Upper lobe of right lung (tissue), 1 donor: Measurements from ENCODE around the gene TEX12. TPM values are rescaled to one million over a fixed set of nuclear protein-coding genes. Genes with fewer than 3 reads are reported as not detected.
"Not testable (repeated sequence)": the region's sequence is repeated elsewhere in the genome, so short reads cannot be mapped to it uniquely, and the experiment has no call there.

ENCODE experiments used
- ATAC-seq: fragments of 200-7000 bp; cut with Tn5 transposase; one replicate; pipeline ENCODE4 v1.9.1; 2020; ENCODE audit warnings: mild to moderate bottlenecking, moderate library complexity
- DNase-seq: peaks from one replicate; pipeline ENCODE4 v3.0.0-alpha.2; 2020
- H3K27ac ChIP-seq: fragments of 200-600 bp; one replicate; pipeline ENCODE4 v1.8.0; 2022
- H3K27me3 ChIP-seq: fragments of 200-600 bp; one replicate; pipeline ENCODE4 v1.8.0; 2022; ENCODE audit warnings: mild to moderate bottlenecking
- H3K36me3 ChIP-seq: fragments of 200-600 bp; one replicate; pipeline ENCODE4 v1.8.0; 2022
- H3K4me1 ChIP-seq: fragments of 200-600 bp; one replicate; pipeline ENCODE4 v1.8.0; 2022
- H3K4me3 ChIP-seq: fragments of 200-600 bp; one replicate; pipeline ENCODE4 v1.8.0; 2022; ENCODE audit warnings: mild to moderate bottlenecking
- H3K9me3 ChIP-seq: fragments of 200-600 bp; one replicate; pipeline ENCODE4 v1.8.0; 2022
- CTCF ChIP-seq: fragments of 200-600 bp; IDR thresholded peaks from one replicate; pipeline ENCODE4 v1.8.0; 2022; ENCODE audit warnings: antibody characterized with exemption
- intact Hi-C: fragments of 100-400 bp; cut with DNase I; formaldehyde crosslinking; loops from one replicate; pipeline ENCODE4 v1.11.0; 2022
- total RNA-seq: library from RNA; stranded (reverse); fragmentation: NEBNext Ultra II Directional; extraction: Animal tissue kit (Norgen Biotek cat#: 25700); gene quantifications from one replicate; pipeline ENCODE4 v1.2.1, GENCODE V29; 2021
- donor health status: DM: no; HTN: yes; CAD: no; lungs with severe emphysema.

Gene TEX12
- total RNA-seq, 1 donor from 2014 or later = not detected

DNA sequence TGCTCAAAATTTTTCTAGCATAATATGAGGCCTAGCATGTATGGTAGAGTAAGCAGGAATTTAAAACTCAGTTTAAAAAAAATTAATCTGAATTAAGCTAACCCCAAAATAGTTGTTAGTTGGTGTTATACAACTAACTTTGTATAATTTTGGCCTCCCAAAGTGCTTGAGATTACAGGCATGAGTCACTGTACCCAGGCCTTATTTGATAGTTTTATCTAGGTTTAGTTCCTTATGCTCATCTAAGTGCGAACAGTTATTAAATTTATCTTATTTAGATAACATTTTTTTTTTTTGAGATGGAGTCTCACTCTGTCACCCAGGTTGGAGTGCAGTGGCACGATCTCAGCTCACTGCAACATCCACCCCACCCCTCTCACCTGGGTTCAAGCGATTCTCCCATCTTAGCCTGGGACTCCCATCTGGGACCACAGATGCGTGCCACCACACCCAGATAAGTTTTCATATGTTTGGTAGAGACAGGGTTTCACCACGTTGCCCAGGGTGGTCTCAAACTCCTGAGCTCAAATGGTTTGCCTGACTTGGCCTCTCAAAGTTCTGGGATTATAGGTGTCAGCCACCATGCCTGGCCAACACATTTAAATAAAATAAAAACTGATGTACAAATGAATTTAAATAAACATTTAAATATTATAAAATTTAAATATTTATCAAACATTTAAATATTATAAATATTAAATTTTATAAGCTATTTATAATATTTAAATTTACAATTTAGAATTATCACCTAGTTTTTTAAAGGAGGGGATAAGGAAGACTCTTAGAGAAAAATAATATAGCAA is 10.8 kb upstream of the TEX12 start:
- H3K27me3 ChIP-seq = no peaks in the 10 kb centered on the region
- peaks cover 15% of the 10 kb centered on the region for H3K4me1 ChIP-seq
- ATAC-seq (no peak), DNase-seq (no peak)
- no peak overlapping the region for H3K27ac ChIP-seq
- H3K9me3 ChIP-seq = no peaks in the 10 kb centered on the region
- H3K4me3 ChIP-seq = no peak overlapping the region
- H3K36me3 ChIP-seq = peaks cover 12% of the 10 kb centered on the region
- TF ChIP-seq CTCF = no peak
- intact Hi-C loops = no loop called here

DNA sequence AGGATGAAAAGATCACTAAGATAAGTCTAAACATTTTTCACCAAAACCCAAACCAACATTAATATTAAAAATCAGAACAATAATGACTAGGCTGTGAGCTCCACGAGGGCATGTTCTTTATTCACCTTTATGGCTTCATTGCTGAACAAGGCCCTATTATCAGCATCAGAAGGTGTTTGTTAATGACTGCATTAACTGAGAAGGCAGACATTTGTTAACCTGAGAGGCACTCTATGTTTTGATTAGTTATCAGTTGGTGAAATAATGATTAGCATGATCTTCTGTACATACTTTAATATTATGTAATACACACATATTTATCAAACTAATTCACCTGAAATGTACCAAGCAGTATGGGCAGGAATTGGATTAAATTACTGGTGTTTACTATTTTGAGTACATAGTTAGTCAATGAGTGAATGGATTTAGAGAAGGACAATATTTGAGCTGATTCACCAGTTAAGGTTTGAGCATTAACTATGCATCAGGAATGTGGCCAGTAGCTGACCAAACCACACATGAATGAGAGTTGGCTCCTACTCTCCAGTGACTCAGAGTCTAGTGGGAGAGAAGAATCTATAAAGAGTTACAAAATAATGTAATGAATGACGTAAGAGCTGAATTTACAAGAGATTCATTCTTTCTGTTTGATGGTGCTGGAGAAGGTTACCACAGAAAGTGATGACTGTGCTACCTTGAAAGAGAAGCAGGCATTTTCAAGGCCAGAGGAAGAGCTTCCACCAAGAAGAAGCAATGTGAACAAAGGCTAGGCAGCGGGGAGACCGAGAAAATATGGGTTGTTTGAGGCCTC is 10.0 kb upstream of the TEX12 start:
- Histone ChIP-seq H3K4me3 (no peak overlapping the region), H3K27ac (no peak overlapping the region), H3K9me3 (no peaks in the 10 kb centered on the region), H3K4me1 (peaks cover 15% of the 10 kb centered on the region), H3K36me3 (peaks cover 10% of the 10 kb centered on the region), H3K27me3 (no peaks in the 10 kb centered on the region)
- no peak for TF ChIP-seq CTCF
- DNase-seq = no peak
- intact Hi-C loops = no loop called here
- ATAC-seq = peak; percentile 88

DNA sequence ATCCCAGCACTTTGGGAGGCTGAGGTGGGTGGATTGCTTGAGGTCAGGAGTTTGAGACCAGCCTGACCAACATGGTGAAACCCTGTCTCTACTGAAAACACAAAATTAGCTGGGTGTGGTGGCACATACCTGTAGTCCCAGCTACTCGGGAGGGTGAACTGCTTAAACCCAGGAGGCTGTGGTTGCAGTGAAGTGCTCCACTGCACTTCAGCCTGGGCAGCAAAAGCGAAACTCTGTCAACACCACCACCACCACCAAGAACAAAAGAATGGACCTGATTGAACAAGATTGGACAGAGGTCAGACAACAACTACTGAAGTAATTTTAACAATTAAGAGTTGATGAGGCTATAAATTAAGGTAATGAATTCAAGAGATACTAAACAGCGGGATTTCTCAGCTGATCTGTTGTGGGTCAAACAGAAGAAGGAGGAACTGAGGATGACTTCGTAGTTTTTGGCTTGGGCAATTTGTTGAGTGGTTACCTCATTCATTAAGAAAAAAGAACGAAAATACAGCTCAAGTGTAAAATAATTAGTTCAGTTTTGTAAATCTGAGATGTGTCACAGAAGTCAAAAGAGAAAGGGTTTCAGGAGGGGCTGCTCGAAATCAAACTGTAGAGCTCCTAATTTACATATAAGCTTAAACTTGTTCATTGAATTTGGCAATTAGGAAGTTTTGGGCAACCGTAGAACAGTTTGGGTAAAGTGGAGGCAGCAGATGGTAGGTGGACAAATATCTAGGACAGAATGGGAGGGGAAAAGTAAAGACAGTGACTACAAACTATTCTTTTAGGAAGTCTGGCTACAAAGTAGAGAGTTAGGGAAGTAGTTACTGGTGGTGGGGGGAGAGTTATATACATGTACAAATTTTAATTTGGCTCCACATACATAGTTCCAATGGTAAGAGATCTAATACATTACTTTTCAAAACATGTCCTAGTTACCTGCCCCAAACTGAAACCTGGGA is 7.8 kb upstream of the TEX12 start:
- peak overlapping the region; percentile 59 for H3K27ac ChIP-seq
- H3K4me1 ChIP-seq = peaks cover 15% of the 10 kb centered on the region
- H3K4me3 ChIP-seq = no peak overlapping the region
- intact Hi-C loops = no loop called here
- TF ChIP-seq CTCF = no peak
- no peaks in the 10 kb centered on the region for H3K27me3 ChIP-seq
- ATAC-seq (peak; percentile 26), DNase-seq (no peak)
- H3K36me3 ChIP-seq = peaks cover 2% of the 10 kb centered on the region
- no peaks in the 10 kb centered on the region for H3K9me3 ChIP-seq

- ATAC-seq (no peak), DNase-seq (no peak)
- Histone ChIP-seq H3K27me3 (no peaks in the 10 kb centered on the region), H3K9me3 (no peaks in the 10 kb centered on the region), H3K4me1 (peaks cover 15% of the 10 kb centered on the region), H3K27ac (peak overlapping the region; percentile 59), H3K36me3 (no peaks in the 10 kb centered on the region), H3K4me3 (peak overlapping the region; percentile 5)
- no peak for TF ChIP-seq CTCF
- intact Hi-C loops = no loop called here
These were observed 6.9 kb upstream of the TEX12 start for GRCh38 chr11:112160091-112160848.

GRCh38 chr11:112161012-112161411 is 6.2 kb upstream of the TEX12 start:
- H3K36me3 ChIP-seq = no peaks in the 10 kb centered on the region
- no peaks in the 10 kb centered on the region for H3K27me3 ChIP-seq
- H3K4me3 ChIP-seq = no peak overlapping the region
- H3K27ac ChIP-seq = no peak overlapping the region
- H3K4me1 ChIP-seq = peaks cover 15% of the 10 kb centered on the region
- TF ChIP-seq CTCF = no peak
- DNase-seq (no peak), ATAC-seq (peak; percentile 7)
- no peaks in the 10 kb centered on the region for H3K9me3 ChIP-seq
- intact Hi-C loops = no loop called here

GRCh38 chr11:112162200-112162599 is 5.0 kb upstream of the TEX12 start:
- H3K27me3 ChIP-seq, DNase-seq, intact Hi-C loops, H3K36me3 ChIP-seq, ATAC-seq, H3K4me1 ChIP-seq, H3K9me3 ChIP-seq: not testable (repeated sequence)
- peak overlapping the region; percentile 74 for H3K27ac ChIP-seq
- H3K4me3 ChIP-seq = peak overlapping the region; percentile 42
